Thoracic aorta (tissue), 2 donors: ENCODE measurements around the gene ARL14EP. TPM values are rescaled to one million over a fixed set of nuclear protein-coding genes. Genes with fewer than 3 reads are reported as not detected.

Experiments used
- ATAC-seq: fragments of 150-250 bp; one replicate; pipeline ENCODE4 v1.8.0; 2017; ENCODE audit warnings: low read depth; ENCODE audit not compliant: insufficient number of reproducible peaks, low FRiP score
- DNase-seq: peaks from one replicate; pipeline ENCODE4 v3.0.0-alpha.2; 2020; ENCODE audit warnings: low spot score
- H3K27ac ChIP-seq, 2 donors: fragments of 200-600 bp; sonication (generic); 1 replicate in 1 of 2; 2 replicates in 1 of 2; pipeline ENCODE4 v1.5.1; 2016; ENCODE audit warnings: mild to moderate bottlenecking in 2 of 2, moderate library complexity in 2 of 2
- H3K27me3 ChIP-seq: fragments of 200-600 bp; sonication (generic); replicated peaks from 2 replicates; pipeline ENCODE4 v1.6.0; 2016; ENCODE audit warnings: mild to moderate bottlenecking; ENCODE audit not compliant: insufficient read depth
- H3K36me3 ChIP-seq: fragments of 200-600 bp; sonication (generic); one replicate; pipeline ENCODE4 v1.5.1; 2016
- H3K4me1 ChIP-seq, 2 donors: fragments of 200-600 bp; sonication (generic); 1 replicate in 1 of 2; 2 replicates in 1 of 2; pipeline versions ENCODE4 v1.5.1 to v1.6.0; 2016; ENCODE audit warnings: low read depth in 2 of 2, mild to moderate bottlenecking in 1 of 2; ENCODE audit not compliant: control insufficient read depth in 1 of 2
- H3K4me3 ChIP-seq: fragments of 200-600 bp; sonication (generic); 2 replicates; pipeline ENCODE4 v1.5.1; 2016; ENCODE audit warnings: mild to moderate bottlenecking
- H3K9me3 ChIP-seq: fragments of 200-600 bp; sonication (generic); 2 replicates; pipeline ENCODE4 v1.5.1; 2016
- CTCF ChIP-seq: fragments of 200-600 bp; sonication (generic); IDR thresholded peaks from one replicate; pipeline ENCODE4 v1.5.1; 2019; ENCODE audit warnings: antibody characterized with exemption
- total RNA-seq, 2 donors: library from RNA; depleted of rRNA; stranded (reverse); fragments of >200 nt; gene quantifications; one replicate each; pipeline versions ENCODE4 v1.1.0 to v1.2.3, GENCODE V29; 2016

Gene ARL14EP
- total RNA-seq, 2 donors from 2014 or later: 16.7 to 24.6 TPM

- no peak for ATAC-seq
Measured at GRCh38 chr11:30368394-30368793, 45.5 kb downstream of the ARL14EP start.

GRCh38 chr11:30370164-30370563 is 47.3 kb downstream of the ARL14EP start:
- no peak for DNase-seq
- Histone ChIP-seq H3K27ac (no peak overlapping the region), H3K4me3 (no peak overlapping the region), H3K9me3 (no peaks in the 10 kb centered on the region), H3K27me3 (no peaks in the 10 kb centered on the region), H3K4me1 (no peaks in the 10 kb centered on the region), H3K36me3 (no peaks in the 10 kb centered on the region)
- no peak for ATAC-seq
- TF ChIP-seq CTCF: no peak

More at GRCh38 chr11:30368394-30368793, 45.5 kb downstream of the ARL14EP start:
- no peak for TF ChIP-seq CTCF
- no peaks in the 10 kb centered on the region for H3K27me3 ChIP-seq
- no peak overlapping the region for H3K27ac ChIP-seq
- H3K4me1 ChIP-seq: no peaks in the 10 kb centered on the region
- no peaks in the 10 kb centered on the region for H3K9me3 ChIP-seq
- H3K4me3 ChIP-seq: no peak overlapping the region
- no peak for DNase-seq
- no peaks in the 10 kb centered on the region for H3K36me3 ChIP-seq

GRCh38 chr11:30377347-30377746 is 54.4 kb downstream of the ARL14EP start:
- Histone ChIP-seq H3K36me3 (no peaks in the 10 kb centered on the region), H3K4me1 (no peaks in the 10 kb centered on the region), H3K27ac (no peak overlapping the region), H3K4me3 (no peak overlapping the region), H3K27me3 (no peaks in the 10 kb centered on the region), H3K9me3 (no peaks in the 10 kb centered on the region)
- no peak for ATAC-seq
- TF ChIP-seq CTCF: no peak
- DNase-seq: no peak

GRCh38 chr11:30380846-30381245 is 57.9 kb downstream of the ARL14EP start:
- Histone ChIP-seq H3K4me3 (no peak overlapping the region), H3K4me1 (no peaks in the 10 kb centered on the region), H3K36me3 (no peaks in the 10 kb centered on the region), H3K9me3 (no peaks in the 10 kb centered on the region), H3K27me3 (no peaks in the 10 kb centered on the region), H3K27ac (no peak overlapping the region)
- TF ChIP-seq CTCF: no peak
- no peak for DNase-seq
- no peak for ATAC-seq

GRCh38 chr11:30381879-30382278 is 59.0 kb downstream of the ARL14EP start:
- H3K9me3 ChIP-seq: no peaks in the 10 kb centered on the region
- no peak for TF ChIP-seq CTCF
- H3K36me3 ChIP-seq: no peaks in the 10 kb centered on the region
- DNase-seq (no peak), ATAC-seq (no peak)
- H3K27ac ChIP-seq: no peak overlapping the region
- H3K4me3 ChIP-seq: no peak overlapping the region
- no peaks in the 10 kb centered on the region for H3K4me1 ChIP-seq
- H3K27me3 ChIP-seq: no peaks in the 10 kb centered on the region

Other genes with a start within 250 kb of the ARL14EP start
- not detected for gene FSHB, start 92.1 kb upstream of the ARL14EP start, total RNA-seq